HL-60 (cell line): ENCODE data around the gene ATP1B1.

Experiments
- DNase-seq, 2 experiments: peaks; one replicate each; pipeline ENCODE4 v3.0.0-alpha.2; 2010 to 2020; ENCODE audit warnings: low read depth in 1 of 2, low spot score in 1 of 2
- H3K27ac ChIP-seq: fragments of 250-450 bp; sonication (Bioruptor Pico); replicated peaks from 2 replicates; pipeline ENCODE4 v1.5.1; 2020; ENCODE audit warnings: mild to moderate bottlenecking, moderate library complexity
- H3K27me3 ChIP-seq: fragments of 250-450 bp; sonication (Bioruptor Pico); 2 replicates; pipeline ENCODE4 v1.5.1; 2021; ENCODE audit warnings: mild to moderate bottlenecking, moderate library complexity; ENCODE audit not compliant: insufficient read depth, poor library complexity, severe bottlenecking
- H3K4me3 ChIP-seq: replicated peaks from 2 replicates; pipeline ENCODE4 v1.5.1; 2011; ENCODE audit warnings: mild to moderate bottlenecking, control low read depth, low read length; ENCODE audit not compliant: insufficient read depth
- CTCF ChIP-seq: IDR thresholded peaks from one replicate; pipeline ENCODE4 v1.5.1; 2011; ENCODE audit warnings: low read length, control low read depth, inconsistent platforms; ENCODE audit not compliant: insufficient read depth
- GABPA ChIP-seq: IDR thresholded peaks from 2 replicates; pipeline ENCODE4 v1.6.1; 2012; ENCODE audit warnings: low read depth
- POLR2AphosphoS5 ChIP-seq: IDR thresholded peaks from 2 replicates; pipeline ENCODE4 v1.6.1; 2012; ENCODE audit warnings: low read depth
- REST ChIP-seq: IDR thresholded peaks from 2 replicates; pipeline ENCODE4 v1.6.1; 2012; ENCODE audit warnings: low read depth; ENCODE audit not compliant: insufficient replicate concordance
- SPI1 ChIP-seq: IDR thresholded peaks from 2 replicates; pipeline ENCODE4 v1.6.1; 2012; ENCODE audit warnings: low read depth, mild to moderate bottlenecking, borderline replicate concordance

Gene ATP1B1

GRCh38 chr1:169108863-169109560 is 2.5 kb downstream of the ATP1B1 start:
- no peak for TF ChIP-seq GABPA
- no peak for TF ChIP-seq REST
- TF ChIP-seq SPI1: no peak
- no peak for TF ChIP-seq POLR2AphosphoS5
- TF ChIP-seq CTCF: no peak

GRCh38 chr1:169109561-169110134 is 3.2 kb downstream of the ATP1B1 start:
- DNase-seq: peak; percentile 34 to 39
- no peak for TF ChIP-seq POLR2AphosphoS5
- no peak for TF ChIP-seq REST
- TF ChIP-seq SPI1: no peak
- TF ChIP-seq GABPA: no peak
- no peak for TF ChIP-seq CTCF
- Histone ChIP-seq H3K27ac (no peak overlapping the region), H3K4me3 (no peak overlapping the region), H3K27me3 (peaks cover 16% of the 10 kb centered on the region)

More at GRCh38 chr1:169108863-169109560, 2.5 kb downstream of the ATP1B1 start:
- peaks cover 22% of the 10 kb centered on the region for H3K27me3 ChIP-seq
- DNase-seq: no peak
- H3K4me3 ChIP-seq: no peak overlapping the region
- no peak overlapping the region for H3K27ac ChIP-seq

GRCh38 chr1:169110236-169110635 is 3.7 kb downstream of the ATP1B1 start:
- no peak overlapping the region for H3K27ac ChIP-seq
- H3K4me3 ChIP-seq: no peak overlapping the region
- TF ChIP-seq SPI1 (no peak), POLR2AphosphoS5 (no peak), GABPA (no peak), REST (no peak), CTCF (no peak)
- peaks cover 11% of the 10 kb centered on the region for H3K27me3 ChIP-seq
- DNase-seq: no peak
